Measurements from ENCODE around the gene LTF.
"Not testable (repeated sequence)": the region's sequence is repeated elsewhere in the genome, so short reads cannot be mapped to it uniquely, and the experiment has no call there.

The LTF gene

GRCh38 chr3:46412786-46413298, 51.9 kb downstream of the LTF start:
- no peak for DNase-seq

GRCh38 chr3:46411271-46411670, 53.4 kb downstream of the LTF start:
- no peak for DNase-seq

GRCh38 chr3:46410669-46411068, 54.0 kb downstream of the LTF start:
- peak; percentile 15 for DNase-seq

- DNase-seq: no peak
Measured at GRCh38 chr3:46409739-46410489, 54.8 kb downstream of the LTF start.

GRCh38 chr3:46408853-46409252, 55.9 kb downstream of the LTF start:
- DNase-seq: no peak

GRCh38 chr3:46407970-46408369, 56.7 kb downstream of the LTF start:
- no peak for DNase-seq

- DNase-seq: peak; percentile 74
Measured at GRCh38 chr3:46406788-46407611, 57.7 kb downstream of the LTF start, which contains the start of the genes CCR5AS and CCRL2. CCR5AS (minus strand) TSS chr3:46407066. CCRL2 (plus strand) TSS chr3:46407259; CDS start chr3:46408080, 821 bp downstream.

GRCh38 chr3:46406443-46406787, 58.3 kb downstream of the LTF start:
- DNase-seq: peak; percentile 12

- DNase-seq: peak; percentile 25
Measured at GRCh38 chr3:46405301-46406019, 59.2 kb downstream of the LTF start.

GRCh38 chr3:46402902-46403301, 61.8 kb downstream of the LTF start:
- DNase-seq: not testable (repeated sequence)

GRCh38 chr3:46401579-46401978, 63.1 kb downstream of the LTF start:
- no peak for DNase-seq

GRCh38 chr3:46400846-46401245, 63.9 kb downstream of the LTF start:
- DNase-seq: no peak

GRCh38 chr3:46400000-46400734, 64.5 kb downstream of the LTF start:
- DNase-seq: peak; percentile 89

GRCh38 chr3:46399557-46399956, 65.1 kb downstream of the LTF start:
- DNase-seq: peak; percentile 51

- no peak for DNase-seq
Measured at GRCh38 chr3:46399098-46399497, 65.6 kb downstream of the LTF start.

GRCh38 chr3:46398186-46398955, 66.3 kb downstream of the LTF start:
- no peak for DNase-seq

GRCh38 chr3:46397111-46397510, 67.6 kb downstream of the LTF start:
- no peak for DNase-seq

- no peak for DNase-seq
Measured at GRCh38 chr3:46395766-46396530, 68.8 kb downstream of the LTF start.

- DNase-seq: no peak
Measured at GRCh38 chr3:46395210-46395661, 69.5 kb downstream of the LTF start.
